Karpas-422 (cell line): Measurements from ENCODE around the gene CORO2B. TPM values are rescaled to one million over a fixed set of nuclear protein-coding genes. Genes with fewer than 3 reads are reported as not detected.
A peak's percentile ranks its signal among the peaks of the same experiment; 100 is the strongest.

Experiments used
- DNase-seq: peaks from one replicate; pipeline ENCODE4 v3.0.0-alpha.2; 2015
- H2AFZ ChIP-seq: fragments of 200-600 bp; sonication (generic); 2 replicates; pipeline ENCODE4 v1.6.1; 2014; ENCODE audit warnings: antibody characterized with exemption, low read length, mixed read lengths
- H3K27ac ChIP-seq: fragments of 200-600 bp; sonication (generic); 2 replicates; pipeline ENCODE4 v1.5.1; 2014; ENCODE audit warnings: mild to moderate bottlenecking, low read length, moderate library complexity
- H3K27me3 ChIP-seq: fragments of 200-600 bp; sonication (generic); 2 replicates; pipeline ENCODE4 v1.6.1; 2014; ENCODE audit warnings: low read length, mixed read lengths
- H3K36me3 ChIP-seq: fragments of 200-600 bp; sonication (generic); 2 replicates; pipeline ENCODE4 v1.6.1; 2014; ENCODE audit warnings: low read length, mixed read lengths; ENCODE audit not compliant: insufficient read depth
- H3K4me1 ChIP-seq: fragments of 200-600 bp; sonication (generic); 2 replicates; pipeline ENCODE4 v1.6.1; 2014; ENCODE audit warnings: mild to moderate bottlenecking, low read length, mixed read lengths
- H3K4me2 ChIP-seq: fragments of 200-600 bp; sonication (generic); 2 replicates; pipeline ENCODE4 v1.6.1; 2014; ENCODE audit warnings: low read length, low read depth, mild to moderate bottlenecking; ENCODE audit not compliant: poor library complexity, severe bottlenecking
- H3K4me3 ChIP-seq: fragments of 200-600 bp; sonication (generic); 2 replicates; pipeline ENCODE4 v1.5.1; 2014; ENCODE audit warnings: mild to moderate bottlenecking, antibody characterized with exemption, low read length, mixed read lengths
- H3K79me2 ChIP-seq: fragments of 200-600 bp; sonication (generic); 2 replicates; pipeline ENCODE4 v1.6.1; 2014; ENCODE audit warnings: mild to moderate bottlenecking, low read length, mixed read lengths
- H3K9ac ChIP-seq: fragments of 200-600 bp; sonication (generic); 2 replicates; pipeline ENCODE4 v1.6.0; 2014; ENCODE audit warnings: low read length
- H3K9me2 ChIP-seq: fragments of 200-600 bp; sonication (generic), shearing (Covaris generic); replicated peaks from 2 replicates; pipeline ENCODE4 v1.6.0; 2014; ENCODE audit warnings: mild to moderate bottlenecking, low read length, moderate library complexity; ENCODE audit not compliant: insufficient read depth
- H3K9me3 ChIP-seq: fragments of 300-700, 200-600 bp; sonication (generic); 2 replicates; pipeline ENCODE4 v1.6.1; 2014; ENCODE audit warnings: low read length, mixed read lengths
- H4K20me1 ChIP-seq: fragments of 200-600 bp; sonication (generic); 2 replicates; pipeline ENCODE4 v1.6.1; 2014; ENCODE audit warnings: mild to moderate bottlenecking, antibody characterized with exemption, low read length, low read depth; ENCODE audit not compliant: insufficient read depth
- total RNA-seq: library from RNA; depleted of rRNA; stranded (reverse); fragments of >200 nt; shearing (Covaris generic); gene quantifications from 2 replicates; pipeline ENCODE4 v1.2.3, GENCODE V29; 2014; ENCODE audit warnings: low replicate concordance

Gene CORO2B
- total RNA-seq, 1 experiment from 2014 or later, result 0.26 TPM

- Histone ChIP-seq H3K27me3 (no peaks in the 10 kb centered on the region), H3K36me3 (no peaks in the 10 kb centered on the region), H3K79me2 (no peaks in the 10 kb centered on the region), H3K4me2 (no peak overlapping the region), H3K4me1 (no peaks in the 10 kb centered on the region), H3K4me3 (no peak overlapping the region), H3K9me2 (no peaks in the 10 kb centered on the region), H3K9me3 (peaks cover 7% of the 10 kb centered on the region), H2AFZ (no peak overlapping the region), H3K9ac (no peak overlapping the region), H3K27ac (no peak overlapping the region), H4K20me1 (no peaks in the 10 kb centered on the region)
- no peak for DNase-seq
Measured at GRCh38 chr15:68542348-68542747, 36.4 kb upstream of the CORO2B start.

- no peak for DNase-seq
- Histone ChIP-seq H3K27me3 (no peaks in the 10 kb centered on the region), H2AFZ (no peak overlapping the region), H3K9me2 (no peaks in the 10 kb centered on the region), H3K36me3 (no peaks in the 10 kb centered on the region), H3K4me1 (no peaks in the 10 kb centered on the region), H3K79me2 (no peaks in the 10 kb centered on the region), H3K9me3 (peaks cover 7% of the 10 kb centered on the region), H3K4me2 (no peak overlapping the region), H4K20me1 (no peaks in the 10 kb centered on the region), H3K27ac (no peak overlapping the region), H3K4me3 (no peak overlapping the region), H3K9ac (no peak overlapping the region)
Measured at GRCh38 chr15:68542771-68543164, 36.0 kb upstream of the CORO2B start.

GRCh38 chr15:68543165-68544008 lies 35.4 kb upstream of the CORO2B start:
- Histone ChIP-seq H2AFZ (no peak overlapping the region), H3K4me2 (no peak overlapping the region), H3K27me3 (no peaks in the 10 kb centered on the region), H4K20me1 (no peaks in the 10 kb centered on the region), H3K36me3 (no peaks in the 10 kb centered on the region), H3K4me1 (no peaks in the 10 kb centered on the region), H3K9me3 (peaks cover 7% of the 10 kb centered on the region), H3K27ac (no peak overlapping the region), H3K9me2 (no peaks in the 10 kb centered on the region), H3K4me3 (no peak overlapping the region), H3K9ac (no peak overlapping the region), H3K79me2 (no peaks in the 10 kb centered on the region)
- no peak for DNase-seq

- Histone ChIP-seq H3K27me3 (no peaks in the 10 kb centered on the region), H3K36me3 (no peaks in the 10 kb centered on the region), H3K79me2 (no peaks in the 10 kb centered on the region), H3K27ac (no peak overlapping the region), H3K4me2 (no peak overlapping the region), H2AFZ (no peak overlapping the region), H4K20me1 (no peaks in the 10 kb centered on the region), H3K4me3 (no peak overlapping the region), H3K4me1 (no peaks in the 10 kb centered on the region), H3K9me2 (no peaks in the 10 kb centered on the region), H3K9me3 (no peaks in the 10 kb centered on the region), H3K9ac (no peak overlapping the region)
- no peak for DNase-seq
Measured at GRCh38 chr15:68546318-68546717, 32.5 kb upstream of the CORO2B start.

- Histone ChIP-seq H3K9me3 (no peaks in the 10 kb centered on the region), H3K9ac (no peak overlapping the region)
Measured at GRCh38 chr15:68548364-68548763, 30.4 kb upstream of the CORO2B start.

GRCh38 chr15:68550004-68550403 lies 28.8 kb upstream of the CORO2B start:
- DNase-seq, result no peak
- H3K4me1 ChIP-seq, result no peaks in the 10 kb centered on the region
- H2AFZ ChIP-seq, result no peak overlapping the region
- H3K4me2 ChIP-seq, result no peak overlapping the region
- H3K9ac ChIP-seq, result no peak overlapping the region
- no peaks in the 10 kb centered on the region for H3K36me3 ChIP-seq
- H3K27me3 ChIP-seq, result no peaks in the 10 kb centered on the region
- 0 out of 2 replicates have a peak, but pooled peaks cover 5% of the 10 kb centered on the region for H4K20me1 ChIP-seq
- H3K27ac ChIP-seq, result no peak overlapping the region
- H3K4me3 ChIP-seq, result no peak overlapping the region
- no peaks in the 10 kb centered on the region for H3K9me3 ChIP-seq
- H3K79me2 ChIP-seq, result no peaks in the 10 kb centered on the region
- no peaks in the 10 kb centered on the region for H3K9me2 ChIP-seq

More at GRCh38 chr15:68548364-68548763, 30.4 kb upstream of the CORO2B start:
- DNase-seq, result no peak
- no peak overlapping the region for H3K4me2 ChIP-seq
- no peak overlapping the region for H3K27ac ChIP-seq
- H3K9me2 ChIP-seq, result no peaks in the 10 kb centered on the region
- no peaks in the 10 kb centered on the region for H3K36me3 ChIP-seq
- no peaks in the 10 kb centered on the region for H3K27me3 ChIP-seq
- no peaks in the 10 kb centered on the region for H3K79me2 ChIP-seq
- H4K20me1 ChIP-seq, result no peaks in the 10 kb centered on the region
- H3K4me3 ChIP-seq, result no peak overlapping the region
- no peaks in the 10 kb centered on the region for H3K4me1 ChIP-seq
- H2AFZ ChIP-seq, result no peak overlapping the region

GRCh38 chr15:68550498-68551295 lies 28.1 kb upstream of the CORO2B start:
- no peaks in the 10 kb centered on the region for H3K4me1 ChIP-seq

GRCh38 chr15:68551296-68551635 lies 27.5 kb upstream of the CORO2B start:
- Histone ChIP-seq H3K9ac (no peak overlapping the region), H3K9me2 (no peaks in the 10 kb centered on the region), H4K20me1 (0 out of 2 replicates have a peak, but pooled peaks cover 5% of the 10 kb centered on the region), H3K36me3 (no peaks in the 10 kb centered on the region), H3K79me2 (no peaks in the 10 kb centered on the region), H3K27ac (no peak overlapping the region), H2AFZ (no peak overlapping the region), H3K9me3 (no peaks in the 10 kb centered on the region), H3K4me2 (no peak overlapping the region), H3K4me3 (no peak overlapping the region), H3K27me3 (no peaks in the 10 kb centered on the region), H3K4me1 (no peaks in the 10 kb centered on the region)
- DNase-seq, result no peak

More at GRCh38 chr15:68550498-68551295, 28.1 kb upstream of the CORO2B start:
- no peaks in the 10 kb centered on the region for H3K9me2 ChIP-seq
- no peaks in the 10 kb centered on the region for H3K9me3 ChIP-seq
- H3K4me2 ChIP-seq, result no peak overlapping the region
- DNase-seq, result peak; percentile 87
- H3K4me3 ChIP-seq, result no peak overlapping the region
- H3K36me3 ChIP-seq, result no peaks in the 10 kb centered on the region
- H3K27ac ChIP-seq, result no peak overlapping the region
- 0 out of 2 replicates have a peak, but pooled peaks cover 5% of the 10 kb centered on the region for H4K20me1 ChIP-seq
- H3K79me2 ChIP-seq, result no peaks in the 10 kb centered on the region
- no peak overlapping the region for H2AFZ ChIP-seq
- no peak overlapping the region for H3K9ac ChIP-seq
- H3K27me3 ChIP-seq, result no peaks in the 10 kb centered on the region
